ENCODE results near the gene C1QL1.

DNA sequence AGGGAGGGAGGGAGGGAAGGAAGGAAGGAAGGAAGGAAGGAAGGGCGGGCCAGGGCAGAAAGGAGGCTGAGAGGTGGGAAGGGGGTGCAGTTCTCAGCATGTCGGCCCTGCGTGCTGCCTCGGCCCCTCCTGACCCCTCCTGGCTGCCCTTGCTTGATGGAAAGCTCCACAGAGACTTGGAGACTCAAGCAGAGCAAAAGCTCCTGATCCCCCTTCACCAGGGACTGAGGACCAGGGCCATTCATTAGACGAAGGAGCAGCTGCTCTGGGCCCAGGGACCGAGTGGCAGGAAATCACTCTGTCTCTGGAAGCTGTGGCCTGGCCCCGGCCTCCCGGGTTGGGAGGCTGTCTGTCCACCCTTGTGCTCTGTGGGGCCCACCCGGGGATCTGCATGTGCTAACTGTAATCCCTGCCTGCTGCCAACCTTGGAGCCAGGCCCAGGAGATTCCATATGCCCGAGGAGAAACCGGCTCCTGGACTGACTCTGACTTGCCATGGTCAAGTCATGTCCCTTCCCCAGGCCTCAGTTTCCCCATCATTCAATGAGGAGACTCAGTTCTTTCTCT, 27.4 kb upstream of the C1QL1 start:
- TF ChIP-seq, protein P1, sequence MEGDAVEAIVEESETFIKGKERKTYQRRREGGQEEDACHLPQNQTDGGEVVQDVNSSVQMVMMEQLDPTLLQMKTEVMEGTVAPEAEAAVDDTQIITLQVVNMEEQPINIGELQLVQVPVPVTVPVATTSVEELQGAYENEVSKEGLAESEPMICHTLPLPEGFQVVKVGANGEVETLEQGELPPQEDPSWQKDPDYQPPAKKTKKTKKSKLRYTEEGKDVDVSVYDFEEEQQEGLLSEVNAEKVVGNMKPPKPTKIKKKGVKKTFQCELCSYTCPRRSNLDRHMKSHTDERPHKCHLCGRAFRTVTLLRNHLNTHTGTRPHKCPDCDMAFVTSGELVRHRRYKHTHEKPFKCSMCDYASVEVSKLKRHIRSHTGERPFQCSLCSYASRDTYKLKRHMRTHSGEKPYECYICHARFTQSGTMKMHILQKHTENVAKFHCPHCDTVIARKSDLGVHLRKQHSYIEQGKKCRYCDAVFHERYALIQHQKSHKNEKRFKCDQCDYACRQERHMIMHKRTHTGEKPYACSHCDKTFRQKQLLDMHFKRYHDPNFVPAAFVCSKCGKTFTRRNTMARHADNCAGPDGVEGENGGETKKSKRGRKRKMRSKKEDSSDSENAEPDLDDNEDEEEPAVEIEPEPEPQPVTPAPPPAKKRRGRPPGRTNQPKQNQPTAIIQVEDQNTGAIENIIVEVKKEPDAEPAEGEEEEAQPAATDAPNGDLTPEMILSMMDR (IDR thresholded peaks at IDR 0.05; ENCODE audit: extremely low read depth in 1 of 2, insufficient read depth in 1 of 2, low read depth in 1 of 2, low read length in 2 of 2), result no peak
- TF ChIP-seq POLR2A (IDR thresholded peaks at IDR 0.05; ENCODE audit: low read depth, low read length) (no peak), EZH2 (IDR thresholded peaks at IDR 0.05; ENCODE audit: borderline replicate concordance, low read depth, low read length, severe bottlenecking) (no peak), POLR2AphosphoS5 (IDR thresholded peaks at IDR 0.05; ENCODE audit: insufficient read depth, low read depth, low read length) (no peak), FOS (IDR thresholded peaks at IDR 0.05; ENCODE audit: borderline replicate concordance, insufficient read depth, low read length) (no peak), GATA2 (IDR thresholded peaks at IDR 0.05; ENCODE audit: insufficient read depth, insufficient read length, low read depth, low read length) (no peak)
- TF ChIP-seq, protein P2, sequence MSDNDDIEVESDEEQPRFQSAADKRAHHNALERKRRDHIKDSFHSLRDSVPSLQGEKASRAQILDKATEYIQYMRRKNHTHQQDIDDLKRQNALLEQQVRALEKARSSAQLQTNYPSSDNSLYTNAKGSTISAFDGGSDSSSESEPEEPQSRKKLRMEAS (IDR thresholded peaks at IDR 0.05; ENCODE audit: insufficient read depth, insufficient read length), result no peak
